Measurements from ENCODE around the gene IPPK. TPM values are rescaled to one million over a fixed set of nuclear protein-coding genes. Genes with fewer than 3 reads are reported as not detected.

Gene IPPK
- total RNA-seq, 2 experiments from 2014 or later, result 9.9 to 12.2 TPM

DNA sequence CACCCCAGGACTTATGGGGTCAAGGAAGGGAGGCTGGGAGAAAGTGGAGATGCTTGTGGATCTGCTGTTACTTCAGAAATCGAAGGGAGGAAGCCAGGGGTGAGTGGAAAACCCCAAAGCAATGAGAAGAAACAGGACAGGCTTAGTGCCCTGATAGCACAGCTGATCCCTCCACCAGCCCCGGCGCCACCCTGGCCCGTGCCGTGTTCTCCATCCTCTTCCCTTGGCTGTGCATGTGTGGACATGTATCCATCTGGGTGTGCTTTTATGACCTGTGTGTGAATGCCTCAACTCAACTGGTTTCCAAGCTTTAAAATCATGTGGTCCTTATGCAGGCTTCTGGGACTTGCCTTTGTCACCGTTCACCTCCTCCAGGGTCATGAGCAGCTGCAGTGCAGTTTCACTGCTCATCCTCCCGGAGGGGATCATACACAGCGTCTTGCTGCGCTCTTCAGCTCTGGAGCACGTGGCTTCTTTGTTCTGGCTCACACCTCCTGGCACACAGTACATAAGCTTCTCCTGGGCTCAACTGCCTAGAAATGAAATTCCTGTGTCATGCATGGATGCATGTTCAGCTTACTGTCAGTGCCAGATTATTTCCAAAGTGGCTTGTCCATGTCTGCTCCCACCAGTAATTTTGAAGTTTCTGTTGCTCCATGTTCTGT is 58.2 kb downstream of the IPPK start:
- Mint-ChIP-seq H3K4me3 (no peak overlapping the region), H3K27ac (peak overlapping the region; percentile 49), H3K27me3 (no peaks in the 10 kb centered on the region), H3K36me3 (ENCODE audit: low read depth) (peaks cover 25% of the 10 kb centered on the region), H3K4me1 (no peaks in the 10 kb centered on the region), H3K9me3 (ENCODE audit: low read depth) (no peaks in the 10 kb centered on the region)
- DNase-seq (no peak), ATAC-seq (no peak)
- CTCF ChIA-PET, result no interaction called here
- POLR2A ChIA-PET, result no interaction called here
- intact Hi-C loops (cut with DNase I, micrococcal nuclease), result no loop called here

- no peak for DNase-seq
- Mint-ChIP-seq H3K4me3 (no peak overlapping the region), H3K4me1 (no peaks in the 10 kb centered on the region), H3K27ac (no peak overlapping the region), H3K36me3 (ENCODE audit: low read depth) (peaks cover 19% of the 10 kb centered on the region), H3K27me3 (no peaks in the 10 kb centered on the region), H3K9me3 (ENCODE audit: low read depth) (no peaks in the 10 kb centered on the region)
- ChIA-PET POLR2A (no interaction called here), CTCF (no interaction called here)
- no peak for ATAC-seq
- intact Hi-C loops (cut with DNase I, micrococcal nuclease), result no loop called here
Observed at GRCh38 chr9:92610470-92611420, 59.2 kb downstream of the IPPK start.

DNA sequence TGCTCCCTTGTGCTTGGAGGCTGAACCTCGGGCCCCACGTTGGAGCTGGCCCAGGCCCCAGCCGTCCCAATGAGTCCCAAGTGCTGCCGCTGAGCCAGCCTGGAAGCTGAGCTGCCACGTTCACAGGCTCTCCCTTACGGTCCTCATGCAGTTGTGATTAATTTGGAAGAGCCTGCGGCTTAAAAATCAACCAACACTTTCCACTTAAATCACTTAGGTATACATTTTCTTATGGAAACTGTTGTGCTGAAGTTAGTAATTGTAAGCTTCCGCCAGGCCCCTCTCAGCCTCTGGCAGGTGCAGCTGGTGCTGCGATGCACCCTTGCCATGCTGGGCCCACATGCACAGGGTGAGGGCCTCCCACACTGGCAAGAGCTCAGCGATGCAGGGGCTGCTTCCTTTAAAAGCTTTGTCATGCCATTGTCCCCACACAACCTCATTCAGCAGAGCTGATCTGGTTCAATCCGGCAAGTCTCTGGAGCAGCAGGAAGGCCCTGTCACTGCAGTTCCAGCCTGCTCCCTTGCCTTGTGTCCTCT is 61.0 kb downstream of the IPPK start:
- Mint-ChIP-seq H3K27ac (no peak overlapping the region), H3K27me3 (no peaks in the 10 kb centered on the region), H3K36me3 (ENCODE audit: low read depth) (peaks cover 16% of the 10 kb centered on the region), H3K4me1 (no peaks in the 10 kb centered on the region), H3K9me3 (ENCODE audit: low read depth) (peaks cover 4% of the 10 kb centered on the region), H3K4me3 (no peak overlapping the region)
- intact Hi-C loops (cut with DNase I, micrococcal nuclease), result no loop called here
- DNase-seq (no peak), ATAC-seq (no peak)
- ChIA-PET POLR2A (no interaction called here), CTCF (interaction anchor here (0.5 kb wide), 1 partner anchor 475 kb away, joined by 3 read pairs; no protein-coding TSS in a partner anchor)

DNA sequence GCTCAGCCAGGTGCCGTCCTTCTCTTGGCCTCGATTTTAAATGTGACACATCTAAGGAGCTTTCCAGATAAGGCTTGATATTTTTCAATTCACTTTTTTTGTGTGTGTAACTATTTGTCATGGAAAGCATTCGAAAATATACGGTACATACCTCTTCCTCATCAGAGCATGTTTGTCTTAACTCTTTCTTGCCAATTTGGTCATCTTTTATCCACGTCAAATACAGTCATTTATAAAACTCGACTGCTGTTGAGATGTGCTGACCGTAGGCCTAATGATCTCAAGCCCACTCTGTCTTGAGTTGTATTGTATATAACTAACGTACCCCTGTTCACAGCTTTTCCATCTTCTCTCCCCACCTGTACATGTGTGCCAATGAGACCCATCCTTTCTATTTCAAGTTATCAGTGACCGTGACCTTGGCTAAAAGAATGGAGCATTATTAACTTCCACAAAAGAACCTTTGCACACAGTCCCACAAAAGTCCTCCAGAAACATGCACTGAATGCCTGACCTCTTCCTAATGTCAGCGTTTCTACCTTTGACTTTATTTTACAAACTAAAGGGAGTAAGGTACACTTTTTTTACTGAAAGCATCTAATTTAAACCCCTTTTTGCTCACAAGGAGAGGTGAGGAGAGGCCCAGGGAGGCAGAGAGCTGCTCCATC is 61.6 kb downstream of the IPPK start:
- no peaks in the 10 kb centered on the region for H3K4me1 Mint-ChIP-seq
- ATAC-seq (no peak), DNase-seq (no peak)
- H3K27me3 Mint-ChIP-seq, result no peaks in the 10 kb centered on the region
- CTCF ChIA-PET, result no interaction called here
- no peak overlapping the region for H3K27ac Mint-ChIP-seq
- intact Hi-C loops (cut with DNase I, micrococcal nuclease), result no loop called here
- H3K9me3 Mint-ChIP-seq (ENCODE audit: low read depth), result peaks cover 10% of the 10 kb centered on the region
- peaks cover 17% of the 10 kb centered on the region for H3K36me3 Mint-ChIP-seq (ENCODE audit: low read depth)
- no peak overlapping the region for H3K4me3 Mint-ChIP-seq
- POLR2A ChIA-PET, result interaction anchor here (0.5 kb wide), 1 partner anchor 420 kb away, joined by 3 read pairs; no protein-coding TSS in a partner anchor

DNA sequence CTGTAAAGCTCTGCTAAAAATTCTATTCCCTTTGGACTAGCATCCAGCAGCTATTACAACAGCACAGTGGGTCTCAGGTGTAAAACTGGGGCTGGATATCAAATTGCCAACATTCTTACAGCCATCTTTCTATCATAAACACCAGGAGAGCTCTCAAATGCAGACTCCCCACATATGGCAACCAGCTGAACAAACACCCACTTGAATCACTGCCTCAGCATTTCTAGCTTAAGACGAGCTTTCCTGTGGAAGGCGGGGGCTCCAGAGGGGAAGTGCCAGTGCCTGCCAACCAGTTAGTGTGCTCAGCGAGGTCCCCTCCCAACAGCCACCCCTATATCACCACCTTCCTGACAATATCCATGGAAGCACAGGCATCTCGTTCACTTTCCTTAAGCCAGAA is 62.2 kb downstream of the IPPK start:
- CTCF ChIA-PET, result no interaction called here
- Mint-ChIP-seq H3K9me3 (ENCODE audit: low read depth) (peaks cover 11% of the 10 kb centered on the region), H3K36me3 (ENCODE audit: low read depth) (peaks cover 19% of the 10 kb centered on the region), H3K27ac (no peak overlapping the region), H3K27me3 (no peaks in the 10 kb centered on the region), H3K4me1 (no peaks in the 10 kb centered on the region), H3K4me3 (no peak overlapping the region)
- intact Hi-C loops (cut with DNase I, micrococcal nuclease), result no loop called here
- DNase-seq (no peak), ATAC-seq (no peak)
- POLR2A ChIA-PET, result interaction anchor here (0.5 kb wide), 1 partner anchor 421 kb away, joined by 3 read pairs; no protein-coding TSS in a partner anchor

DNA sequence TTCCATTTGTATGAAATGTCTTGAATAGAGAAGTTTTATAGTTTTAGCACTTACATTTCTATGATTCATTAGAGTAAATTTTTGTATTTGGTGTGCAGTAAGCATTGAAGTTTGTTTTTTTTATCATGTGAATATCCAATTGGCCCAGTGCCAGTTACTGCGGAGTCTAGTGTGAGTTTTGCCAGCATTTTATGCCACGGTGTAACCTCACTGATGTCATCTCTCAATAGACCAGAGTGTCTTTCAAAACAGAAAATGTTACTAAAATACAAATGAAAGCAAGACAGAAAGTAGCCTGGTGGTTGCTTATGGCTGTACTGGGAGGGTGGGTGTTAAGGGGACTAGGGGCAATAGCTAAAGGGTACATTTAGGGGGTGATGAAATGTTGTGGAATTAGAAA is 62.8 kb downstream of the IPPK start:
- intact Hi-C loops (cut with DNase I, micrococcal nuclease), result no loop called here
- POLR2A ChIA-PET, result no interaction called here
- ATAC-seq (no peak), DNase-seq (no peak)
- CTCF ChIA-PET, result no interaction called here
- Mint-ChIP-seq H3K27ac (no peak overlapping the region), H3K4me3 (no peak overlapping the region), H3K4me1 (no peaks in the 10 kb centered on the region), H3K27me3 (no peaks in the 10 kb centered on the region), H3K36me3 (ENCODE audit: low read depth) (peaks cover 17% of the 10 kb centered on the region), H3K9me3 (ENCODE audit: low read depth) (peaks cover 14% of the 10 kb centered on the region)

GRCh38 chr9:92605224-92605623 is 64.7 kb downstream of the IPPK start:
- H3K27me3 Mint-ChIP-seq, result no peaks in the 10 kb centered on the region
- no peaks in the 10 kb centered on the region for H3K4me1 Mint-ChIP-seq
- no peak for DNase-seq
- peaks cover 14% of the 10 kb centered on the region for H3K9me3 Mint-ChIP-seq (ENCODE audit: low read depth)
- ATAC-seq, result no peak
- ChIA-PET POLR2A (no interaction called here), CTCF (interaction anchor here (0.6 to 1.7 kb wide), 4 partner anchors 15 to 465 kb away, joined by 3 to 7 read pairs (median 3); no protein-coding TSS in a partner anchor)
- intact Hi-C loops (cut with DNase I, micrococcal nuclease), result no loop called here
- no peak overlapping the region for H3K27ac Mint-ChIP-seq
- H3K4me3 Mint-ChIP-seq, result no peak overlapping the region
- peaks cover 11% of the 10 kb centered on the region for H3K36me3 Mint-ChIP-seq (ENCODE audit: low read depth)

- no peaks in the 10 kb centered on the region for H3K4me1 Mint-ChIP-seq
- H3K36me3 Mint-ChIP-seq (ENCODE audit: low read depth), result peaks cover 11% of the 10 kb centered on the region
- intact Hi-C loops (cut with DNase I, micrococcal nuclease), result no loop called here
- H3K27me3 Mint-ChIP-seq, result no peaks in the 10 kb centered on the region
- no peak for DNase-seq
- no peak overlapping the region for H3K27ac Mint-ChIP-seq
- peaks cover 14% of the 10 kb centered on the region for H3K9me3 Mint-ChIP-seq (ENCODE audit: low read depth)
- ChIA-PET POLR2A (no interaction called here), CTCF (interaction anchor here (0.7 kb wide), 1 partner anchor 436 kb away, joined by 5 read pairs; no protein-coding TSS in a partner anchor)
- no peak for ATAC-seq
- no peak overlapping the region for H3K4me3 Mint-ChIP-seq
Observed at GRCh38 chr9:92603990-92604389, 65.9 kb downstream of the IPPK start.

DNA sequence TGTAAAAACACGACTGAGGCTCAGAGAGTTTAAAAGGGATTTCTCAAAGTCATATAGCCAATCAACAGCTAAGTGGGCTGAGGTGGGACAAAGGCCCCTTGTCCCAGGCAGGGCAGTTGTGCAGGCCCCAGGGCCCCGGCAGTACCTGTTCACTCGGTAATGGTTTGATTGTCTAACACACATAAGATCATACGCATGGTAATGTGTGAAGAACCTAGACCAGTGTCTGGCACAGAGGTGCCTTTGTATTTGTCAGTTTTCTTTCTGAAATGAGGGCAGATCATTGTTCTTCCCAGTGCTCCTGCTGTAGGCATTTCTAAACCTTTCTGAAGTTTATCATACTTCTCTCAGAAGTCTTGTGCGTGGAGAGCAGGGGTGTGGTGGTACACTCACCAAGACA is 66.8 kb downstream of the IPPK start:
- no peak for ATAC-seq
- H3K27ac Mint-ChIP-seq, result no peak overlapping the region
- H3K36me3 Mint-ChIP-seq (ENCODE audit: low read depth), result peaks cover 11% of the 10 kb centered on the region
- no peaks in the 10 kb centered on the region for H3K4me1 Mint-ChIP-seq
- ChIA-PET CTCF (no interaction called here), POLR2A (no interaction called here)
- no peak for DNase-seq
- peaks cover 14% of the 10 kb centered on the region for H3K9me3 Mint-ChIP-seq (ENCODE audit: low read depth)
- H3K27me3 Mint-ChIP-seq, result no peaks in the 10 kb centered on the region
- no peak overlapping the region for H3K4me3 Mint-ChIP-seq
- intact Hi-C loops (cut with DNase I, micrococcal nuclease), result no loop called here

DNA sequence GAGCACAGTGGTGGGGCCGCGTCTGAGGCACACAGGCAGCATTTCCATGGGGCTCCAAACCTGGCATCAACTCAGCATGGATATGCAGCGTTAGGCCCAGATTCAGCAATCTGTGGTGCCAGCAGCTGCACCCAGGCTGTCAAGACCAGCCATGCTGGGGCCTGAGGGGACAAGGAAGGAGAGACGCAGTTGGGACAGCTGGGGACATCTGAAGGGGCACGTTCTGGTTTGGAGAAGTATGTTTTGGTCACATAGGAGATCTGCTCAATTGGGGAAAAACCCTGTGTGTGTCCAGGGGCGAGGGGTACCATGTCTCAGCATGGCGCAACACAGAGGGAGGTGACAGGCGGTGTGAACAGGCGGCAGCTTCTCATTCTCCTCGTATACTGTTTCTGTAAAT is 67.5 kb downstream of the IPPK start:
- DNase-seq (no peak), ATAC-seq (no peak)
- Mint-ChIP-seq H3K27ac (no peak overlapping the region), H3K4me1 (no peaks in the 10 kb centered on the region), H3K4me3 (no peak overlapping the region), H3K27me3 (no peaks in the 10 kb centered on the region), H3K36me3 (ENCODE audit: low read depth) (peaks cover 11% of the 10 kb centered on the region), H3K9me3 (ENCODE audit: low read depth) (peaks cover 14% of the 10 kb centered on the region)
- intact Hi-C loops (cut with DNase I, micrococcal nuclease), result no loop called here
- POLR2A ChIA-PET, result no interaction called here
- CTCF ChIA-PET, result no interaction called here

DNA sequence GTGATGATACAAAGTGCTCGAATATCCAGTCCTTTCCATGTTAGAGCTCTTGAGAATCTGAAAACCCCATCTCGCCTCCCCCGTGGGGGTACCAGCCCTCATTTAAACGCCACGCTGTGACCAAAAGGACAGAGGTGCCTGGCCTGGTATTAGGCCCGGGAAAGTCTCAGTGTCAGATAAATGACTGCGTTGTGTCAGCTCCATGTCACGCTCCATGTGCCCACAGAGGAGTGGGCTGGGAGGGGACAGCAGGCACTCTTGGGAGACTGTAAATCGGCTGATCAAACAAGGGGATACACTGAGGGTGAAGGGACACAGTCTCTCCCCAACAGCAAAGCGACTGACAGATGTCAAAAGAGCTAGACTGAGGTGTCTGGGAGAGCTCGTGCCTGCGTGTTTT is 68.5 kb downstream of the IPPK start:
- CTCF ChIA-PET, result interaction anchor here (0.7 to 1.0 kb wide), 2 partner anchors 197 to 462 kb away, joined by 3 read pairs; no protein-coding TSS in a partner anchor
- Mint-ChIP-seq H3K27me3 (no peaks in the 10 kb centered on the region), H3K4me1 (no peaks in the 10 kb centered on the region), H3K9me3 (ENCODE audit: low read depth) (peaks cover 14% of the 10 kb centered on the region), H3K4me3 (no peak overlapping the region), H3K27ac (no peak overlapping the region), H3K36me3 (ENCODE audit: low read depth) (peaks cover 11% of the 10 kb centered on the region)
- DNase-seq (no peak), ATAC-seq (no peak)
- intact Hi-C loops (cut with DNase I, micrococcal nuclease), result no loop called here
- POLR2A ChIA-PET, result no interaction called here
